OCI-M1 (cell line): Measurements from ENCODE around the gene IER3IP1.
"Not testable (repeated sequence)": the region's sequence is repeated elsewhere in the genome, so short reads cannot be mapped to it uniquely, and the experiment has no call there.

Experiments
- DNase-seq: peaks from one replicate; lab custom pipeline; 2025; lab: John Stamatoyannopoulos, UW

IER3IP1 gene

GRCh38 chr18:47175898-47176575 is at the start of gene IER3IP1:
Gene IER3IP1, minus strand, starts transcription at chr18:47176364. Its CDS starts 87 bp downstream, at chr18:47176277.
- DNase-seq, result peak; percentile 93

GRCh38 chr18:47215554-47216138 is 39.5 kb upstream of the IER3IP1 start:
- peak; percentile 63 for DNase-seq

- DNase-seq, result no peak
Observed at GRCh38 chr18:47209171-47209570, 33.0 kb upstream of the IER3IP1 start.

GRCh38 chr18:47206945-47207637 is 30.9 kb upstream of the IER3IP1 start:
- no peak for DNase-seq

GRCh38 chr18:47204908-47205522 is 28.9 kb upstream of the IER3IP1 start:
- DNase-seq, result peak; percentile 68

GRCh38 chr18:47203626-47204464 is 27.7 kb upstream of the IER3IP1 start:
- no peak for DNase-seq

- DNase-seq, result not testable (repeated sequence)
Observed at GRCh38 chr18:47195961-47196360, 19.8 kb upstream of the IER3IP1 start.

GRCh38 chr18:47191961-47192360 is 15.8 kb upstream of the IER3IP1 start:
- peak; percentile 9 for DNase-seq

GRCh38 chr18:47187721-47188120 is 11.6 kb upstream of the IER3IP1 start:
- DNase-seq, result no peak

- DNase-seq, result peak; percentile 92
Observed at GRCh38 chr18:47184419-47185050, 8.4 kb upstream of the IER3IP1 start.

- DNase-seq, result not testable (repeated sequence)
Observed at GRCh38 chr18:47182156-47182555, 6.0 kb upstream of the IER3IP1 start.

GRCh38 chr18:47180765-47181164 is 4.6 kb upstream of the IER3IP1 start:
- DNase-seq, result no peak

GRCh38 chr18:47179520-47179919 is 3.4 kb upstream of the IER3IP1 start:
- DNase-seq, result no peak

- DNase-seq, result no peak
Observed at GRCh38 chr18:47175283-47175897, 774 bp downstream of the IER3IP1 start.

GRCh38 chr18:47174545-47175116 is 1.5 kb downstream of the IER3IP1 start:
- no peak for DNase-seq

GRCh38 chr18:47172476-47172875 is 3.7 kb downstream of the IER3IP1 start:
- no peak for DNase-seq

GRCh38 chr18:47168913-47169312 is 7.3 kb downstream of the IER3IP1 start:
- no peak for DNase-seq

GRCh38 chr18:47168509-47168908 is 7.7 kb downstream of the IER3IP1 start:
- no peak for DNase-seq

- no peak for DNase-seq
Observed at GRCh38 chr18:47166294-47166693, 9.9 kb downstream of the IER3IP1 start.

GRCh38 chr18:47163241-47163640 is 12.9 kb downstream of the IER3IP1 start:
- DNase-seq, result no peak

GRCh38 chr18:47160256-47160655 is 15.9 kb downstream of the IER3IP1 start:
- no peak for DNase-seq
